SK-N-SH treated with all-trans-retinoic acid at 6 μM for 48 hours (cell line): ENCODE results near the gene SLC2A1.

ENCODE experiments used
- ATAC-seq: fragments of 200-7000 bp; cut with Tn5 transposase; 3 replicates; pipeline ENCODE4 v1.9.1; 2020; ENCODE audit warnings: mild to moderate bottlenecking, moderate library complexity
- ARNTL ChIP-seq: fragments of 450-650 bp; formaldehyde crosslinking; IDR thresholded peaks from 2 replicates; pipeline ENCODE4 v1.5.0; 2020; ENCODE audit warnings: low read depth, mild to moderate bottlenecking, moderate library complexity, borderline replicate concordance
- BACH2 ChIP-seq: fragments of 250-450 bp; sonication (Bioruptor Pico); IDR thresholded peaks from 2 replicates; pipeline ENCODE4 v1.9.0; 2021; ENCODE audit warnings: mild to moderate bottlenecking, borderline replicate concordance
- CSDC2 ChIP-seq: fragments of 250-450 bp; sonication (Bioruptor Pico); IDR thresholded peaks from 2 replicates; pipeline ENCODE4 v1.5.0; 2020; ENCODE audit warnings: mild to moderate bottlenecking, moderate library complexity
- ESRRG ChIP-seq: fragments of 250-450 bp; sonication (Bioruptor Pico); IDR thresholded peaks from 2 replicates; pipeline ENCODE4 v1.6.1; 2021; ENCODE audit warnings: mild to moderate bottlenecking
- GLIS3 ChIP-seq: fragments of 250-450 bp; sonication (Bioruptor Pico); IDR thresholded peaks from 2 replicates; pipeline ENCODE4 v1.5.0; 2020; ENCODE audit warnings: mild to moderate bottlenecking, moderate library complexity
- ISL1 ChIP-seq: fragments of 250-450 bp; sonication (Bioruptor Pico); IDR thresholded peaks from 2 replicates; pipeline ENCODE4 v2.1.2; 2022; ENCODE audit warnings: mild to moderate bottlenecking, moderate library complexity
- OSR1 ChIP-seq: fragments of 250-450 bp; sonication (Bioruptor Pico); IDR thresholded peaks from 2 replicates; pipeline ENCODE4 v1.8.0; 2022; ENCODE audit warnings: moderate library complexity, mild to moderate bottlenecking, inconsistent platforms
- PATZ1 ChIP-seq: fragments of 250-450 bp; sonication (Bioruptor Pico); IDR thresholded peaks from 2 replicates; pipeline ENCODE4 v1.8.0; 2020; ENCODE audit warnings: mild to moderate bottlenecking, moderate library complexity, borderline replicate concordance
- POU6F1 ChIP-seq: fragments of 250-450 bp; sonication (Bioruptor Pico); IDR thresholded peaks from 2 replicates; pipeline ENCODE4 v1.8.0; 2021; ENCODE audit warnings: low read depth, mild to moderate bottlenecking, moderate library complexity, borderline replicate concordance
- RARB ChIP-seq: fragments of 250-450 bp; sonication (Bioruptor Pico); IDR thresholded peaks from 2 replicates; pipeline ENCODE4 v1.8.0; 2021; ENCODE audit warnings: mild to moderate bottlenecking, moderate library complexity
- SNAI2 ChIP-seq: fragments of 250-450 bp; sonication (Bioruptor Pico); IDR thresholded peaks from 2 replicates; pipeline ENCODE4 v1.5.0; 2020; ENCODE audit warnings: mild to moderate bottlenecking, moderate library complexity
- TCF4 ChIP-seq: fragments of 250-450 bp; sonication (Bioruptor Pico); IDR thresholded peaks from 2 replicates; pipeline ENCODE4 v1.8.0; 2021; ENCODE audit warnings: mild to moderate bottlenecking, moderate library complexity, borderline replicate concordance
- TOX ChIP-seq: fragments of 250-450 bp; sonication (Bioruptor Pico); IDR thresholded peaks from 2 replicates; pipeline ENCODE4 v1.8.0; 2021; ENCODE audit warnings: mild to moderate bottlenecking, moderate library complexity, borderline replicate concordance
- TSHZ2 ChIP-seq: fragments of 250-450 bp; sonication (Bioruptor Pico); IDR thresholded peaks from 2 replicates; pipeline ENCODE4 v1.5.0; 2020; ENCODE audit warnings: mild to moderate bottlenecking, moderate library complexity
- ZFP3 ChIP-seq: fragments of 250-450 bp; sonication (Bioruptor Pico); IDR thresholded peaks from 2 replicates; pipeline ENCODE4 v1.5.0; 2020; ENCODE audit warnings: mild to moderate bottlenecking, moderate library complexity
- ZNF565 ChIP-seq: fragments of 450-650 bp; formaldehyde crosslinking; conservative IDR thresholded peaks from 2 replicates; pipeline ENCODE4 v1.5.0; 2020; ENCODE audit warnings: low read depth, mild to moderate bottlenecking, moderate library complexity
- ZNF70 ChIP-seq: fragments of 450-650 bp; formaldehyde crosslinking; IDR thresholded peaks from 2 replicates; pipeline ENCODE4 v1.5.0; 2020; ENCODE audit warnings: mild to moderate bottlenecking, moderate library complexity
- ZNF8 ChIP-seq: fragments of 450-650 bp; formaldehyde crosslinking; IDR thresholded peaks from 2 replicates; pipeline ENCODE4 v1.5.0; 2020; ENCODE audit warnings: mild to moderate bottlenecking, moderate library complexity

The SLC2A1 gene

DNA sequence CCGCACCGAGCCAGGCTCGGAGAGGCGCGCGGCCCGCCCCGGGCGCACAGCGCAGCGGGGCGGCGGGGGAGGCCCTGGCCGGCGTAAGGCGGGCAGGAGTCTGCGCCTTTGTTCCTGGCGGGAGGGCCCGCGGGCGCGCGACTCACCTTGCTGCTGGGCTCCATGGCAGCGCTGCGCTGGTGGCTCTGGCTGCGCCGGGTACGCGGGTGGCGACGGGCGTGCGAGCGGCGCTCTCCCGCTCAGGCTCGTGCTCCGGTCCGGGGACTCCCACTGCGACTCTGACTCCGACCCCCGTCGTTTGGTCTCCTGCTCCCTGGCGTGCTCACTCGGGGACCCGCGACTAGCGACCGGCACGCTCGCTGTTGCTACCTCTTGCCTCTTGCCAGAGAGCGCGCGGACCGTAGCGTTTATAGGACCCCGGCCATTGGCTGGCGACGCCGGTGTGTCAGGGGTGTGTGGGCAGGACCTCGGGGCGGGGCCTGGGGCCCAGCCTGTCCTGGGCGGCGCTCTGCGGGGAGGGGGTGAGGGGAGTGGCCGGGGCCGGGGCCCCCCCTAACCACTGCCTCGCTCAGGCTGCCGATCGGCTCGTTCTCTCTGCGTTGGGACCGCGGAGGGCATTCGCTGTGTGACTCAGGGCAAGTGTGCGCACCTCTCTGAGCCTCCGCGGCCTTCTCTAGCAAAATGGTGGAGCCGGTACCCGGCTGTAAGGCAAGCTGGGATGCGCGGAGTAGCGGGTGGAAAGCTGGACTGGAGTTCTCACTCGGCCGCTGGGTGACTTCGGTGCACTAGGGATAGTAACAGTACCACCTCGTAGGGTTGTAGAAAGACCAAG, at the start of gene SLC2A1:
SLC2A1 (minus strand) TSS at position 381 of the 832 bp plus-strand sequence; CDS start at position 164, 217 bp downstream.
- ATAC-seq = peak; percentile 91
- TF ChIP-seq ZFP3 (CRISPR knock-in tag) (0 out of 2 replicates have a peak, but pooled peaks have one; percentile 31), RARB (CRISPR knock-in tag) (no peak), GLIS3 (CRISPR knock-in tag) (0 out of 2 replicates have a peak, but pooled peaks have one; percentile 79), ZNF565 (CRISPR knock-in tag) (no peak), ISL1 (CRISPR knock-in tag) (no peak), OSR1 (CRISPR knock-in tag) (no peak), PATZ1 (peak; percentile 90; the same call in 1 of the 2 replicates), ZNF70 (CRISPR knock-in tag) (peak; percentile 80), CSDC2 (no peak), BACH2 (CRISPR knock-in tag) (no peak), TSHZ2 (CRISPR knock-in tag) (no peak), ZNF8 (CRISPR knock-in tag) (no peak), SNAI2 (CRISPR knock-in tag) (no peak), ESRRG (CRISPR knock-in tag) (no peak), ARNTL (no peak)

GRCh38 chr1:43007377-43008114, 48.9 kb upstream of the SLC2A1 start:
- no peak for TF ChIP-seq ZFP3 (CRISPR knock-in tag)
- TF ChIP-seq TOX (CRISPR knock-in tag) = no peak
- no peak for TF ChIP-seq ISL1 (CRISPR knock-in tag)
- TF ChIP-seq OSR1 (CRISPR knock-in tag) = no peak
- no peak for TF ChIP-seq ZNF8 (CRISPR knock-in tag)
- TF ChIP-seq GLIS3 (CRISPR knock-in tag) = no peak
- TF ChIP-seq TSHZ2 (CRISPR knock-in tag) = no peak
- no peak for TF ChIP-seq ARNTL
- TF ChIP-seq PATZ1 = no peak
- no peak for TF ChIP-seq ZNF70 (CRISPR knock-in tag)
- TF ChIP-seq POU6F1 (CRISPR knock-in tag) = no peak
- no peak for TF ChIP-seq TCF4 (CRISPR knock-in tag)
- TF ChIP-seq, all 23 proteins: peak for 0
- ATAC-seq = no peak
